ENCODE results near the gene CNTNAP2. TPM values are rescaled to one million over a fixed set of nuclear protein-coding genes. Genes with fewer than 3 reads are reported as not detected.

The CNTNAP2 gene
- total RNA-seq, 3 donors from 2014 or later (not counting 1 experiment from before 2014, with no cell fraction given): 0.18 to 1.1 TPM; not detected in 1

- no peaks in the 10 kb centered on the region for H3K4me1 ChIP-seq (ENCODE audit: control insufficient read depth, insufficient read depth, low read length)
- no peak overlapping the region for H3K27ac ChIP-seq (ENCODE audit: low read length)
- H3K27me3 ChIP-seq (ENCODE audit: control insufficient read depth, insufficient read depth, low read length): no peaks in the 10 kb centered on the region
- WGBS (ENCODE audit: insufficient coverage): 74% methylated on average over 2 of the region's 2 CpGs
- peaks cover 8 to 10% of the 10 kb centered on the region in 2 donors for H3K9me3 Mint-ChIP-seq
- H3K36me3 Mint-ChIP-seq: no peaks in the 10 kb centered on the region
- H3K4me3 Mint-ChIP-seq: no peak overlapping the region
- no peak for TF ChIP-seq CTCF (IDR thresholded peaks at IDR 0.05)
- peaks cover 9% of the 10 kb centered on the region for H3K9me3 ChIP-seq (ENCODE audit: control insufficient read depth, insufficient read depth, low read length)
- intact Hi-C loops (cut with micrococcal nuclease): no loop called here
- DNase-seq (no peak), ATAC-seq (no peak)
- no peak overlapping the region for H3K27ac Mint-ChIP-seq
- no peaks in the 10 kb centered on the region for H3K36me3 ChIP-seq (ENCODE audit: control insufficient read depth, insufficient read depth, low read length)
- no peaks in the 10 kb centered on the region for H3K27me3 Mint-ChIP-seq (ENCODE audit: low read depth in 2 of 2)
- H3K4me1 Mint-ChIP-seq: no peaks in the 10 kb centered on the region
- no peak overlapping the region for H3K4me3 ChIP-seq (ENCODE audit: low read length)
Observed at GRCh38 chr7:147829016-147829415, 1712.4 kb downstream of the CNTNAP2 start.

GRCh38 chr7:147833557-147833956 lies 1717.0 kb downstream of the CNTNAP2 start:
- Mint-ChIP-seq H3K4me1 (no peaks in the 10 kb centered on the region), H3K9me3 (peaks cover 11 to 14% of the 10 kb centered on the region in 2 donors), H3K4me3 (no peak overlapping the region), H3K27ac (no peak overlapping the region), H3K36me3 (no peaks in the 10 kb centered on the region), H3K27me3 (ENCODE audit: low read depth in 2 of 2) (no peaks in the 10 kb centered on the region)
- TF ChIP-seq CTCF (IDR thresholded peaks at IDR 0.05): no peak
- DNase-seq: no peak
- ATAC-seq: no peak
- Histone ChIP-seq H3K27me3 (ENCODE audit: control insufficient read depth, insufficient read depth, low read length) (no peaks in the 10 kb centered on the region), H3K9me3 (ENCODE audit: control insufficient read depth, insufficient read depth, low read length) (peaks cover 15% of the 10 kb centered on the region), H3K4me1 (ENCODE audit: control insufficient read depth, insufficient read depth, low read length) (no peaks in the 10 kb centered on the region), H3K4me3 (ENCODE audit: low read length) (no peak overlapping the region), H3K36me3 (ENCODE audit: control insufficient read depth, insufficient read depth, low read length) (no peaks in the 10 kb centered on the region), H3K27ac (ENCODE audit: low read length) (no peak overlapping the region)
- intact Hi-C loops (cut with micrococcal nuclease): no loop called here
- WGBS (ENCODE audit: insufficient coverage): 91% methylated on average over 6 of the region's 6 CpGs

GRCh38 chr7:147833970-147834369 lies 1717.4 kb downstream of the CNTNAP2 start:
- Histone ChIP-seq H3K9me3 (ENCODE audit: control insufficient read depth, insufficient read depth, low read length) (peaks cover 15% of the 10 kb centered on the region), H3K36me3 (ENCODE audit: control insufficient read depth, insufficient read depth, low read length) (no peaks in the 10 kb centered on the region), H3K27me3 (ENCODE audit: control insufficient read depth, insufficient read depth, low read length) (no peaks in the 10 kb centered on the region), H3K4me3 (ENCODE audit: low read length) (no peak overlapping the region), H3K27ac (ENCODE audit: low read length) (no peak overlapping the region), H3K4me1 (ENCODE audit: control insufficient read depth, insufficient read depth, low read length) (no peaks in the 10 kb centered on the region)
- no peaks in the 10 kb centered on the region for H3K36me3 Mint-ChIP-seq
- no peak overlapping the region for H3K4me3 Mint-ChIP-seq
- DNase-seq (no peak), ATAC-seq (no peak)
- peaks cover 11 to 17% of the 10 kb centered on the region in 2 donors for H3K9me3 Mint-ChIP-seq
- H3K27me3 Mint-ChIP-seq (ENCODE audit: low read depth in 2 of 2): no peaks in the 10 kb centered on the region
- no peak overlapping the region for H3K27ac Mint-ChIP-seq
- TF ChIP-seq CTCF (IDR thresholded peaks at IDR 0.05): no peak
- intact Hi-C loops (cut with micrococcal nuclease): no loop called here
- 76% methylated on average over 1 of the region's 1 CpG for WGBS (ENCODE audit: insufficient coverage)
- H3K4me1 Mint-ChIP-seq: no peaks in the 10 kb centered on the region

GRCh38 chr7:147852833-147853232 lies 1736.2 kb downstream of the CNTNAP2 start:
- no peak for TF ChIP-seq CTCF (IDR thresholded peaks at IDR 0.05)

More at GRCh38 chr7:147852833-147853232, 1736.2 kb downstream of the CNTNAP2 start:
- intact Hi-C loops (cut with micrococcal nuclease): no loop called here
- Histone ChIP-seq H3K4me1 (ENCODE audit: control insufficient read depth, insufficient read depth, low read length) (no peaks in the 10 kb centered on the region), H3K27ac (ENCODE audit: low read length) (no peak overlapping the region), H3K27me3 (ENCODE audit: control insufficient read depth, insufficient read depth, low read length) (no peaks in the 10 kb centered on the region), H3K9me3 (ENCODE audit: control insufficient read depth, insufficient read depth, low read length) (peaks cover 3% of the 10 kb centered on the region), H3K36me3 (ENCODE audit: control insufficient read depth, insufficient read depth, low read length) (no peaks in the 10 kb centered on the region), H3K4me3 (ENCODE audit: low read length) (no peak overlapping the region)
- H3K36me3 Mint-ChIP-seq: no peaks in the 10 kb centered on the region
- H3K27ac Mint-ChIP-seq: no peak overlapping the region
- peaks cover 5 to 12% of the 10 kb centered on the region in 2 donors for H3K9me3 Mint-ChIP-seq
- DNase-seq (no peak), ATAC-seq (no peak)
- H3K27me3 Mint-ChIP-seq (ENCODE audit: low read depth in 2 of 2): no peaks in the 10 kb centered on the region
- no peak overlapping the region for H3K4me3 Mint-ChIP-seq
- H3K4me1 Mint-ChIP-seq: no peaks in the 10 kb centered on the region

All from natural killer cell (primary cell).